ENCODE measurements around the gene MTUS2.

MTUS2 gene

GRCh38 chr13:29111446-29111845 is 291.3 kb downstream of the MTUS2 start:
- DNase-seq, result no peak

GRCh38 chr13:29115842-29116241 is 295.7 kb downstream of the MTUS2 start:
- DNase-seq, result no peak

- no peak for DNase-seq
These were observed 297.5 kb downstream of the MTUS2 start for GRCh38 chr13:29117663-29118062.

- no peak for DNase-seq
These were observed 298.3 kb downstream of the MTUS2 start for GRCh38 chr13:29118471-29118870.

GRCh38 chr13:29125191-29125933 is 305.2 kb downstream of the MTUS2 start:
- no peak for DNase-seq

GRCh38 chr13:29125934-29126424 is 305.8 kb downstream of the MTUS2 start:
- DNase-seq, result no peak

- no peak for DNase-seq
These were observed 309.5 kb downstream of the MTUS2 start for GRCh38 chr13:29129616-29130015.

GRCh38 chr13:29131159-29131558 is 311.0 kb downstream of the MTUS2 start:
- no peak for DNase-seq

GRCh38 chr13:29131881-29132668 is 311.9 kb downstream of the MTUS2 start:
- no peak for DNase-seq

- DNase-seq, result no peak
These were observed 316.2 kb downstream of the MTUS2 start for GRCh38 chr13:29136341-29136740.

- DNase-seq, result no peak
These were observed 316.9 kb downstream of the MTUS2 start for GRCh38 chr13:29137016-29137415.

GRCh38 chr13:29137995-29138394 is 317.9 kb downstream of the MTUS2 start:
- DNase-seq, result no peak

- DNase-seq, result no peak
These were observed 320.1 kb downstream of the MTUS2 start for GRCh38 chr13:29140277-29140676.

- DNase-seq, result no peak
These were observed 323.7 kb downstream of the MTUS2 start for GRCh38 chr13:29143847-29144246.

- no peak for DNase-seq
These were observed 334.3 kb downstream of the MTUS2 start for GRCh38 chr13:29154390-29154789.

- DNase-seq, result no peak
These were observed 336.0 kb downstream of the MTUS2 start for GRCh38 chr13:29156136-29156535.

GRCh38 chr13:29159871-29160270 is 339.7 kb downstream of the MTUS2 start:
- no peak for DNase-seq

- DNase-seq, result no peak
These were observed 340.7 kb downstream of the MTUS2 start for GRCh38 chr13:29160862-29161261.

GRCh38 chr13:29161676-29162075 is 341.5 kb downstream of the MTUS2 start:
- DNase-seq, result no peak

- no peak for DNase-seq
These were observed 342.6 kb downstream of the MTUS2 start for GRCh38 chr13:29162638-29163235.

- no peak for DNase-seq
These were observed 344.0 kb downstream of the MTUS2 start for GRCh38 chr13:29164116-29164515.

GRCh38 chr13:29165216-29165615 is 345.1 kb downstream of the MTUS2 start:
- no peak for DNase-seq

GRCh38 chr13:29165840-29166239 is 345.7 kb downstream of the MTUS2 start:
- DNase-seq, result no peak

Measured in NCI-H2081 treated with DMSO at 0.1 percent for 48 hours (cell line).